BLaER1 treated with 17β-estradiol and CSF1 and Interleukin-3, amounts not matched to agents 10 nM and 100 nM (cell line): ENCODE results near the gene EDARADD.
A peak's percentile ranks its signal among the peaks of the same experiment; 100 is the strongest.

Experiments used
- H3K27ac ChIP-seq, 11 experiments: shearing (Covaris generic); formaldehyde crosslinking; 2 replicates each; pipeline ENCODE4 v1.8.1; 2022
- H3K27me3 ChIP-seq, 11 experiments: shearing (Covaris generic); formaldehyde crosslinking; 2 replicates each; pipeline ENCODE4 v1.8.1; 2022
- H3K36me3 ChIP-seq, 11 experiments: shearing (Covaris generic); formaldehyde crosslinking; 2 replicates each; pipeline ENCODE4 v1.8.1; 2022
- H3K4me1 ChIP-seq, 10 experiments: shearing (Covaris generic); formaldehyde crosslinking; 2 replicates each; pipeline ENCODE4 v1.8.1; 2022
- H3K4me2 ChIP-seq, 11 experiments: shearing (Covaris generic); formaldehyde crosslinking; 2 replicates each; pipeline ENCODE4 v1.8.1; 2022
- H3K4me3 ChIP-seq, 10 experiments: shearing (Covaris generic); formaldehyde crosslinking; 2 replicates each; pipeline ENCODE4 v1.8.1; 2022
- H3K9ac ChIP-seq, 11 experiments: shearing (Covaris generic); formaldehyde crosslinking; 2 replicates each; pipeline ENCODE4 v1.8.1; 2022
- H3K9me3 ChIP-seq, 11 experiments: shearing (Covaris generic); formaldehyde crosslinking; replicated peaks in 1 of 11; 2 replicates each; pipeline ENCODE4 v1.8.1; 2022
- H4K20me1 ChIP-seq, 11 experiments: shearing (Covaris generic); formaldehyde crosslinking; 2 replicates each; pipeline ENCODE4 v1.8.1; 2022
- Cebpa-rat ChIP-seq, 11 experiments: shearing (Covaris generic); IDR thresholded peaks; 2 replicates each; pipeline ENCODE4 v1.8.1; 2022

Gene EDARADD

GRCh38 chr1:236397173-236397759 lies 3.2 kb downstream of the EDARADD start:
- H3K9me3 ChIP-seq = no peaks in the 10 kb centered on the region
- no peak overlapping the region for H3K4me3 ChIP-seq
- H3K4me2 ChIP-seq = no peak overlapping the region
- H3K27ac ChIP-seq = no peak overlapping the region
- no peak overlapping the region for H3K9ac ChIP-seq
- no peak; a peak in 1 of 22 replicates for TF ChIP-seq Cebpa-rat (IDR thresholded peaks at IDR 0.05)
- H3K4me1 ChIP-seq = peaks cover 16 to 42% (median 33%) of the 10 kb centered on the region in 10 experiments; a peak in 19 of 20 replicates
- H3K36me3 ChIP-seq = no peaks in the 10 kb centered on the region
- H4K20me1 ChIP-seq = 0 out of 22 replicates have a peak, but pooled peaks cover 0 to 6% (median 0%) of the 10 kb centered on the region in 11 experiments
- H3K27me3 ChIP-seq = peaks cover 31 to 44% (median 39%) of the 10 kb centered on the region in 11 experiments

GRCh38 chr1:236398538-236398937 lies 4.5 kb downstream of the EDARADD start:
- H4K20me1 ChIP-seq = 0 out of 22 replicates have a peak, but pooled peaks cover 0 to 6% (median 0%) of the 10 kb centered on the region in 11 experiments
- no peaks in the 10 kb centered on the region for H3K36me3 ChIP-seq
- H3K9ac ChIP-seq = no peak overlapping the region
- no peaks in the 10 kb centered on the region for H3K9me3 ChIP-seq
- no peak overlapping the region for H3K4me2 ChIP-seq
- H3K4me1 ChIP-seq = peaks cover 15 to 40% (median 29%) of the 10 kb centered on the region in 10 experiments; a peak in 19 of 20 replicates
- H3K27me3 ChIP-seq = peaks cover 31 to 43% (median 38%) of the 10 kb centered on the region in 11 experiments
- H3K27ac ChIP-seq = no peak overlapping the region
- TF ChIP-seq Cebpa-rat (IDR thresholded peaks at IDR 0.05) = no peak
- no peak overlapping the region for H3K4me3 ChIP-seq

- H3K27ac ChIP-seq = no peak overlapping the region
- H3K27me3 ChIP-seq = peaks cover 20 to 28% (median 23%) of the 10 kb centered on the region in 11 experiments
- H3K9me3 ChIP-seq = no peaks in the 10 kb centered on the region
- TF ChIP-seq Cebpa-rat (IDR thresholded peaks at IDR 0.05) = no peak
- H4K20me1 ChIP-seq = peaks cover 0 to 6% (median 0%) of the 10 kb centered on the region in 11 experiments; a peak in 1 of 22 replicates
- no peak overlapping the region for H3K9ac ChIP-seq
- H3K4me3 ChIP-seq = no peak overlapping the region
- H3K36me3 ChIP-seq = no peaks in the 10 kb centered on the region
- H3K4me1 ChIP-seq = peaks cover 0 to 25% (median 17%) of the 10 kb centered on the region in 10 experiments; a peak in 18 of 20 replicates
- peak overlapping the region in 10 of 11 experiments; percentile 16 to 60 (median 46); a peak in 19 of 22 replicates for H3K4me2 ChIP-seq
Measured at GRCh38 chr1:236400061-236400603, 6.0 kb downstream of the EDARADD start.

- H3K36me3 ChIP-seq = no peaks in the 10 kb centered on the region
- H4K20me1 ChIP-seq = peaks cover 0 to 6% (median 0%) of the 10 kb centered on the region in 11 experiments; a peak in 1 of 22 replicates
- no peak overlapping the region for H3K4me3 ChIP-seq
- peak overlapping the region in 1 of 11 experiments; percentile 27; a peak in 1 of 22 replicates for H3K4me2 ChIP-seq
- H3K27me3 ChIP-seq = peaks cover 5 to 12% (median 7%) of the 10 kb centered on the region in 11 experiments
- no peak overlapping the region for H3K9ac ChIP-seq
- no peak overlapping the region for H3K27ac ChIP-seq
- TF ChIP-seq Cebpa-rat (IDR thresholded peaks at IDR 0.05) = no peak
- no peaks in the 10 kb centered on the region for H3K9me3 ChIP-seq
- peaks cover 0 to 18% (median 11%) of the 10 kb centered on the region in 10 experiments; a peak in 17 of 20 replicates for H3K4me1 ChIP-seq
Measured at GRCh38 chr1:236401698-236402097, 7.6 kb downstream of the EDARADD start.

GRCh38 chr1:236403905-236404696 lies 10.0 kb downstream of the EDARADD start:
- Histone ChIP-seq H3K9ac (no peak overlapping the region), H3K4me1 (peaks cover 0 to 18% (median 11%) of the 10 kb centered on the region in 10 experiments; a peak in 17 of 20 replicates), H4K20me1 (no peaks in the 10 kb centered on the region; a peak in 1 of 22 replicates), H3K27ac (no peak overlapping the region), H3K36me3 (no peaks in the 10 kb centered on the region), H3K27me3 (no peaks in the 10 kb centered on the region), H3K4me2 (no peak overlapping the region), H3K9me3 (no peaks in the 10 kb centered on the region), H3K4me3 (no peak overlapping the region)
- TF ChIP-seq Cebpa-rat (IDR thresholded peaks at IDR 0.05) = no peak

- H3K9ac ChIP-seq = no peak overlapping the region
- no peak overlapping the region for H3K4me2 ChIP-seq
- H4K20me1 ChIP-seq = no peaks in the 10 kb centered on the region; a peak in 1 of 22 replicates
- no peaks in the 10 kb centered on the region for H3K36me3 ChIP-seq
- TF ChIP-seq Cebpa-rat (IDR thresholded peaks at IDR 0.05) = no peak
- H3K27me3 ChIP-seq = no peaks in the 10 kb centered on the region
- H3K27ac ChIP-seq = no peak overlapping the region
- H3K4me1 ChIP-seq = no peaks in the 10 kb centered on the region
- H3K9me3 ChIP-seq = no peaks in the 10 kb centered on the region
- no peak overlapping the region for H3K4me3 ChIP-seq
Measured at GRCh38 chr1:236407059-236407458, 13.0 kb downstream of the EDARADD start.

GRCh38 chr1:236413688-236414087 lies 19.6 kb downstream of the EDARADD start:
- no peak overlapping the region for H3K27ac ChIP-seq
- H3K4me2 ChIP-seq = no peak overlapping the region
- H4K20me1 ChIP-seq = no peaks in the 10 kb centered on the region
- no peaks in the 10 kb centered on the region for H3K36me3 ChIP-seq
- H3K27me3 ChIP-seq = no peaks in the 10 kb centered on the region
- H3K4me1 ChIP-seq = peaks cover 0 to 10% (median 6%) of the 10 kb centered on the region in 10 experiments; a peak in 10 of 20 replicates
- H3K9me3 ChIP-seq = no peaks in the 10 kb centered on the region
- no peak overlapping the region for H3K4me3 ChIP-seq
- no peak overlapping the region for H3K9ac ChIP-seq
- TF ChIP-seq Cebpa-rat (IDR thresholded peaks at IDR 0.05) = no peak

GRCh38 chr1:236416165-236416564 lies 22.1 kb downstream of the EDARADD start:
- Histone ChIP-seq H3K4me3 (no peak overlapping the region), H3K27me3 (no peaks in the 10 kb centered on the region), H3K4me2 (peak overlapping the region in 9 of 11 experiments; percentile 1 to 37 (median 25); a peak in 9 of 22 replicates), H4K20me1 (no peaks in the 10 kb centered on the region), H3K27ac (peak overlapping the region in 1 of 11 experiments; percentile 18; a peak in 1 of 22 replicates), H3K4me1 (peaks cover 0 to 10% (median 6%) of the 10 kb centered on the region in 10 experiments; a peak in 10 of 20 replicates), H3K36me3 (no peaks in the 10 kb centered on the region), H3K9ac (no peak overlapping the region), H3K9me3 (no peaks in the 10 kb centered on the region)
- no peak for TF ChIP-seq Cebpa-rat (IDR thresholded peaks at IDR 0.05)

- no peak overlapping the region for H3K9ac ChIP-seq
- H3K9me3 ChIP-seq = no peaks in the 10 kb centered on the region
- H3K4me3 ChIP-seq = no peak overlapping the region
- H3K36me3 ChIP-seq = no peaks in the 10 kb centered on the region
- no peak overlapping the region for H3K4me2 ChIP-seq
- no peak for TF ChIP-seq Cebpa-rat (IDR thresholded peaks at IDR 0.05)
- no peaks in the 10 kb centered on the region for H4K20me1 ChIP-seq
- no peak overlapping the region for H3K27ac ChIP-seq
- no peaks in the 10 kb centered on the region for H3K27me3 ChIP-seq
- peaks cover 0 to 18% (median 10%) of the 10 kb centered on the region in 10 experiments; a peak in 11 of 20 replicates for H3K4me1 ChIP-seq
Measured at GRCh38 chr1:236417336-236417735, 23.2 kb downstream of the EDARADD start.
